Spleen (tissue), 7 donors: Measurements from ENCODE around the gene SLC4A7.

Experiments
- CTCF ChIP-seq, 11 experiments: fragments of 200-600 bp in 7 of 11; fragments of 450-650 bp in 4 of 11; sonication (generic) in 4 of 11; IDR thresholded peaks in 8 of 11; conservative IDR thresholded peaks in 3 of 11; 1 replicate in 7 of 11; 2 replicates in 4 of 11; pipeline versions ENCODE4 v1.4.0 to v1.8.0; 2016 to 2021; ENCODE audit warnings: antibody characterized with exemption in 11 of 11, inconsistent platforms in 4 of 11, mild to moderate bottlenecking in 1 of 11
- POLR2A ChIP-seq, 3 donors: fragments of 450-650 bp; IDR thresholded peaks; one replicate each; pipeline ENCODE4 v1.5.1; 2017; ENCODE audit warnings: antibody characterized with exemption in 3 of 3, mild to moderate bottlenecking in 1 of 3
- donor health status: DM: no; HTN: no; CAD: no; lungs with moderate emphysema.
- donor health status: DM: no; HTN: no; CAD: no.
- donor health status: DM: no; HTN: no; CAD: no.

DNA sequence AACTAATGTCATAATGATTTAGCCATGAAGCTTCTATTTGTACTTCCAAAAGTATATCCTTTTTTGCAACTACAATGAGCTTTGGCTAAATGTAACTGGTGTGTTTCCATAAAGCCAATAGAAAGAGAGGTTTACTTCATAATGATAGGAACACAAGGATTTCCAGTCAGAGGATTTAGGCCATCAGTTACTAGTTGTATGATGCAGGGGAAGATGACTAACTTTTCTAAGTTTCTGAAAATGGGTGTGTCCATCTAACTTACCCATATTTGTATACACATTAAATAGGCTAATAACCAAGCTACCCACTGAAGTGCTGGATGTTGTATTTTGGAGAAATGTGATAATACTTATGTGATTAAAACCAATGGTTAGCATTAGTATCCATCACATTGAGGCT is 55.7 kb downstream of the SLC4A7 start:
- TF ChIP-seq POLR2A (IDR thresholded peaks at IDR 0.05) (no peak), CTCF (IDR thresholded peaks at IDR 0.05 in 8 of 11, conservative IDR thresholded peaks at IDR 0.05 in 3 of 11) (no peak)
